HG02870 (cell line): Measurements from ENCODE around the gene GPR179.

Source experiments
- ATAC-seq: cut with Tn5 transposase; IDR thresholded peaks from one replicate; pipeline ENCODE4 v1.9.1; 2021; ENCODE audit warnings: mild to moderate bottlenecking, moderate library complexity; ENCODE audit not compliant: unreplicated experiment

GPR179 gene

DNA sequence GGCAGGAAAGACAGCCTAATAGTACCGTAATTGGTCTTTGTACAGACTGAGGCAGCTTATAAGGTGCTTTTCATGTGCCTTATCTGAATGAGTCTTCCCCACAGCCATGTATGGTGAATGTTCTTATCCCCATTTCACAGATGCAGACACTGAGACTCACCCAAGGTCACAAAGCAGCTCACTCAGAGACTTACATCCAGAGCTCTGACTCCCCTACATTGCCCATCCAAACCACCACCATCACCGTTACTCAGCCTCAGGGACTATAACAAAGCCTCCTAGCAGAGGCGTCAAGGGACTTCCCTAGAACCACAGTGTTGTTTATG is 627 bp upstream of the GPR179 start:
- no peak for ATAC-seq

DNA sequence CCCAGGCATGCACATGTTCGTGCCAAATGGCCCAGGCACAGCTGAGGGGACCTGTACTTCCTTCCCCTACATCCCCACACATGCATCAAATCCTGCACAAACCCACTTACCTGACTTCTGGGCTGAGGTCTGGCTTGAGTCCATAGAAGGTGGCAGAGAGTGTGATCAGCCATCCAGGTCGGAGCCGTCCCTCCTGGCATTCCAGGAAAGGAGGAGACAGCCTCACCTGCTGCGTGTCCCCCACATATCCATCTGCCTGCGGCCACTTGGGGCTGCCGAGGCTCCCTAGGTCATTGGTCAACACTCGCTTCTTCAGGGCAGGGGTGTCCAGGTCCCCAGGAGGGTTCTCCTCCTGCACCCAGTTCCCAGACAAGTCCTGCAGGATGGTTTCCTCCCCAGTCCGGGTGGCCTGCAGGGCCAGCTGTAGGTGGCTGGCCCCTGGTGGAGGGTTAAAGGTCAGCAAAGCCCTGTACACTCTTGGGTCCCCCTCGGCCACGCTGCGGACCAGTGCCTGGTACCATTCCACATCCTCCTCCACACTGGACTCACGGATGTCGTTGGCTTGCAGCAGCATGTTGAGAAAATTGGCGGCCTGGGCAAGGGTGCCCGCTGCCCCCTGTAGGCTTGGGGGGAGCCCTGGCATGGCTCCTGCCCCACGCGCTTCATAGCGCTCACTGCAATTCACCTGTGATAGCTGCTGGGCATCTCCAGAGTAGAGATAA is 709 bp downstream of the GPR179 start:
- no peak for ATAC-seq

DNA sequence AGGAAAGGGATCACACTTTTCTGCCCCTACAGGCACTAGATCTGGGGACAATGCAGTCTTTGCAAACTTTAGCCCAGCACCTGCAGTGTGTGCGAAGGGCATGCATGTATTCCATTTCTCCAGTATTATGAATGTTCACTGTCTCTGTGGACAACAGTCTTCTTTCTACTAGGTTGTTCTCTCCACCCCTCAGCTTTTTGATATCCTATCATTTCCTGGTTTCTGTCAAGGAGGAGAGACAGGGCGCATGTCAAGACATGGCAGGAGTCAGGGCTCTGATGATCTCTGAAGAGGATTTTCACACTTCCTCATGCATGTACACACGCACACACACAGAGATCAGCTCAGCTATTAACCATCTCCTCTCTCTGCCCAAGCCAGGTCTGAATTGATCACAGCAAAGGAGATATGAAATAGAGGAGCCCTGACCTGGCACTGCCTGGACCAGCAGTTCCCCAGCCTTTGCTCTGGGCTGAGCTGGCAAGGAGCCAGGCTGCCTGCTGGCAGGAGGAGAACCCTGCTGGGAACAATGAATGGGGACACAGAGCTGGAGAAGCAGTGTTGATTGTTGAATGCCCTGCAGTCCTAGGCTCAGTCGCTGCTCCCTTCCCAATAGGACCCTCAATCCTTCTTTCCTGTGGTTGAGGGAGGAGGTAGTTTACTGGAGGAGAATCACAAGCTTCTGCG is 2.6 kb downstream of the GPR179 start:
- no peak for ATAC-seq

DNA sequence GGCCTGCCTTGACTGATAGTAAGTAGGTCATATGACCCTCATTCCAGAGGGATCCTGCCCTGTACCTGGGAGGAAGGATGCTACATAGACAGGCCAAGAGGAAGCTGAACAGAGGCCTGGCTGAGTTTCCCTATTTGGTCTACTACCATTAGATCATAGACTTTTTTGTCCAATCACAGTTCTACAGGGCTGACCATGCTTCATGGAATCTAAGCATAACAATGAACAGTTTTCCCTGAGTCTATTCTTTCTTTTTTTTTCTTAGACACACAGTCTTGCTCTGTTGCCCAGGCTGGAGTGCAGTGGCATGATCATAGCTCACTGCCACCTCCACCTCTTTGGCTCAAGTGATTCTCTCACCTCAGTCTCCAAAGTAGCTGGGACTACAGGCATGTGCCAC is 3.9 kb downstream of the GPR179 start:
- ATAC-seq, result no peak

DNA sequence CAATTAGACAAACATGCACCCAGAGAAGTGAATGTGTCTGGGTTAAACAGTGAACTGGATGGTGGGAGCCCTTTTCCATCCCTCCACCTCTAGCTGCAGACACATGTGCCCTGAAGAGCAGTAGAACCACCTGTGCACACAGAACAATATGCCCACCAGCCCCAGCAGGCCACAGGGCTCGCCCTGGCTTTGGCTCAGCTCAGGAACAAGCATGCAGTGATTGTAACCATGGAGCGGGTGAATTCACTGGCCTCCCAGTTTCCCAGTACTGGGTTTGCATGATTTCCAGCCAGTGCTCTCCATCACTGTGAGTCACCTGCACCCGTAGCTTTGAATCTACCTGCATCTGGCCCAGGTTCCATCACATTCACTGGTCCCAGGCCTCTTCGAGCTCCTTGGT is 5.2 kb downstream of the GPR179 start:
- ATAC-seq, result no peak

DNA sequence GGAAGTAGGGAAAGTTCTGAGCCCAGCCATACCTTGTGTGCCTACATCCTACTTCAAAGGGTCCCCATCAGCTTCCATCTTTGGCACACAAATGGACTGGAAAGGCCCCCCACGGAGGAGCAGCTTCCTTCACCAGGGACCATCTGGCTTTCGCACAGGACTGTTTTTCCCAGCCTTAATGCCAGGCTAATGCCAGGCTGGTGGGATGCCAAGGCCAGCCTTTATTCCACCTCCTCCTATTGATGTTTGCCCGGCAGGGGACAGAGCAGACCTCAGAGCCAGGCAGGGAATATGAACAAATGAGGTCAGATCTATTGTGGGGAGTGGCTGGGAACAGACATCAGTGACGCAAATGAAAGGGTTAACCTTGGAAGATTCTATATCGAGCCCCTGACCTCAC is 5.7 kb downstream of the GPR179 start:
- no peak for ATAC-seq

DNA sequence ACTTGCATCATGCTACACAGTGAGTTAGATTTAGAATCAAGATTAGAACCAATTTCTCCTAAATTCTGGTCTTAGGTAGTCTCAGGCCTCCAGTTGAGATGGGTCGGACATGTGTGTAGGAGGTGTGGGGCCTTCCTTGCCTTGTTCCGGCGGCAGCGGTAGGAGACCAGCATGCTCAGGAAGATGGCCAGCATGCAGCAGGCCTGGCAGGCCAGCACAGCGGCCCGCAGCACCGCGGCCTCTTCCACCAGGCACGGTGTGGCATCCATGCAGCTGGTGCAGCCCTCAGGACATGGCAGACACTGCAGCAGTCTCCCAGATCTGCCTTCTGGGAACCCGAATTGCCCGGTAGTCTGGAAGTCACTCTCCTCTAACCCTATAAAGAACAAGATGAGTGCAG is 6.9 kb downstream of the GPR179 start:
- ATAC-seq, result no peak

DNA sequence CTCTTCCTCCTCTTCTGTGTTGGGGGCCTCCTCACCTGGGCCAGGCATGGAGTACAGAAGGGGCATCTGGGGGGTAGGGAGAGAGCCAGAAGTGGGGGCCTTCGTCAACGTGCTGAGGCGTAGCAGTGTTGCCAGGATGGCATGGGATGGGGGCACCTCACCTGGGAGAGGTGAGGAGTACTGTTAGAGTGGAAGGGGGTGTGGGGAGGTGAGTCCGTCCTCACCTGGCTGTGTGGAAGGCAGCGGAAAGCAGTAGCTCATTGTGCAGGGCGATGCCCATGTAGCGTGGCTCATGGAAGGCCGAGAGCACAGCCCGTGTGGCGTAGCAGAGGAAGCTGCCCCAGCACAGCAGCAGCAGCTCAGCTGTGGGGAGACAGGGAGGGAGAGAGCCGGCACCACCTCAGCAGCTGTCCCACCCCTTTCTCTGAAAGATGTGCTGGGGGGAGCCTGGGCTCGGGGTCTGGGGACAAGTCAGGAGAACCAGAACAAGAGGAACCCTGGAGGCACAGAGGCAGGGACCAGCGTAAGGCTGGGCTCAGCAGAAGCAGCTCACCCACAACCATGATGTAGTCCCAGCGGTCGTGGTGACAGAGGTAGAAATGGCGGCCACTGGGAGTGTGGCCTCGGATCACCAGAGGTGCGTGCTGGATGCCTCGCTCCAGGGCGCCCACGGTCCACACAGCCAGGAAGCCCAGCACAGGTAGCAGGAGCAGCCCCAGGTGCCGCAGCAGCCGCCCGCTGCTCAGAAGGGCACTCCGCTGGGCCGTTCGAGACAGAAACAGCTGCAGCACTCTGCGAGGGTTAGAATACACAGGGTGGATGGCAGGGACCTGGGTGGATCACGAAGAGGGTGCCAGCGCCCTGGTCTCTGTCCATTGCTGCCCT is 9.0 kb downstream of the GPR179 start:
- ATAC-seq, result no peak

DNA sequence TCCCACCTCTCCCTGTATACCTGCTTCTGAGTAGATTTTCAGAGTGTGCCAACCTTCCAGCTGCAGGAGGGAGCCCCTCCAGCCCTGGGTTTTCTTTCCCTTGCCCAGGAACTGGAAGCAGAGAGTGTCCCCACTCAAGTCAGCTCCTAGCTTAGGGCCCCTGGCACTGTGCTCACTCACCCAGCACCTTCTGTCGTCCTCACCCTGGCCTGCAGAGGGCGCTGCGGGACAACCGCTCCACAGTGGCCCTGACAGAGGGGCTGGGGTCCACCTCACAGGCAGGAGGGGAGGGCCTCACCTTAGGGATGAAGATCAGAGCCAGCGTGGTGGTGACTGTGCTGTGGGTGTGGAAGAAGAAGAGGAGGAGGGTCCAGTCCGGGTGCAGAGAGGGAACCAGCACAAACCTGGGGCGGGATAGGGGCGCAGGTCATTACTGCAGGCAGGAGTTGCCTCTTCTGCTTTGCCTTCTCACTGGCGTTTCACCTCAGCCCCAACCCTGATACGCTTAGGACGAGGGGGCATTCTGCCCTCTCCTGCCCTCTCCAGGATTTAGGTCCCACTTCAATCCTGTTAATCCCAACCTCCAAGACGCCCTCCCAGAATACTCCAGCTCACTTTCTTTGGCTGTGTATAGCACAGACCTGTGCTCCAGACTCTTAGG is 10.0 kb downstream of the GPR179 start:
- no peak for ATAC-seq

DNA sequence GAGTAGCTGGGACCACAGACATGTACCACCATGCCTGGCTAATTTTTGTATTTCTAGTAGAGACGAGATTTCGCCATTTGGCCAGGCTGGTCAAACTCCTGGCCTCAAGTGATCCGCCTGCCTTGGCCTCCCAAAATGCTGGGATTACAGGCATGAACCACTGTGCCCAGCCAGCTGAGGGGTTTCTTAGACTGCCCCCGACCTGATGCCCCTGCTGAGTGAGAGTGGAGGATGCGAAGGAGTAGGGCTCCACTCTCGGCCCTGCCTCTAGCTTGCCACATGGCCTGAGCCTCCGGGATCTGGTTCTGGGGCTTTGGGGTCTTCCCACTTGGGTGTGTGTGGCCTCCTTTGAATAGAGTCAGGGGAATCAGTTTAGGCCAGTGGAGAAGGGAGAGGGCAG is 11.0 kb downstream of the GPR179 start:
- ATAC-seq, result no peak

DNA sequence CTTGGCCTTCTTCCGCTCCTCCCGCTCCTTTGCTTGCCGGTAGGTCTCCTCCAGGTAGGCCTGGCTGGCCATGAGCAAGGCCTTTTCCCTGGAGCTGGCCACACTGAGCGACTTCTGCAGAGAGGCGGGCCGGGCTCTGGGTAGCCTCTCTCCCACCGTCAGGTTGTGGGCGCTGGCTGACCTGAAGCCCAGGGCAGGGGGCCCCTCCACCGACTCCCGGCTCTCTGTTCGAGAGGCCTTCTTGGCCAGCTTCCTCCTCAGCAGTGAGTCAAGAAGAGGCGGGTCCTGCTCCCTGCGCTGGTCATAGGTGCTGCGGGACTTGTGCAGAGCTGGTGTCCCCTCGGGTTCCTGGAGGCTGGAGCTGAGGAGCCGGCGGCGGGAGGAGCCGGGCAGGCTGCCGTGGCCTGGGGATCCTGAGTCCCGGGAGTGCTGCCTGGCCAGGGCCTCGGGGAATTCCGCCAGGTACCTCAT is 12.8 kb downstream of the GPR179 start:
- no peak for ATAC-seq

DNA sequence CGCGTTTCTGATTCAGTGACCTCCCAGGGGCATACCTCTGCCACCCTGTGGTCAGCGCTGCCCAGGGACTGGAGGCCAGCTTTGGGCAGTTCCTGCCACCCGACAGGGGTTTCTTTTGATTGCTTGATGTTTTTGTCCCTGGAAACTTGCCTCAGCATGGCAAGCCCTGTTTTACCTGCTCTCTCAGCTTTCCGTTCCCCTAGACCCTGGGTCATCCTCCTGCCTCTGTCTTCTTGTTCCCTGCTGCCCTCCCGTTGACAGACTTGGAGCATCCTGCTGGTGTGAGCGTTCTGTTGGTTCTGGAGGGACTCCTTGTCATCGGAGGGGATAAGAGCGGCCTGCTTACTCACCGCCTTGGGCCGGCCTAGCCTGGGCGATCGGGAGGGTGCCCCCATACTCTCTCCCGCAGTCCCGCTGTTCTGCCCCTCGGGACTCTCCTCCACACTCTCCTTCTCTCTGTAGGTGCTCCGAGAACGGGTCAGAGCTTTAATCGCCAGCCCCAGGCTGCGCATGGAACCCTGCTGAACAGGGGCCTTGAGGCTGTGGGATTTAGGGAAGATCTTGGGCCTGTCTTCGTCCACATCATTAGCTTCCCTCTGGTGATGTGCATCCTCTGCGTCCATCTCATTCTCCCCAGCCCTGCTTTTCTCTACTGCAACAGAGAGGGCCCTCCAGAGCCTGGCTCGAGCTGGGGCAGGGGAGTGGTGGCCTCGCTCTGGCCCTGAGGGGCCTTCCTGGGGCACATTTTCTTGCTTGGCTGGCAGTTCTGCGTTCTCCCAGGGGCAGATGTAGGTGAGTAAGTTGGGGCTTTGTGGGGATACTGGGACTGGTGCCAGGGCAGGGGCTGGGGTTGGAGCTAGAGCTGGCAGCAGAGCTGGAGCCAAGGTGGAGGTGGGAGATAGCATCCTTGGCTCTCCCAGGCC is 13.7 kb downstream of the GPR179 start:
- no peak for ATAC-seq

DNA sequence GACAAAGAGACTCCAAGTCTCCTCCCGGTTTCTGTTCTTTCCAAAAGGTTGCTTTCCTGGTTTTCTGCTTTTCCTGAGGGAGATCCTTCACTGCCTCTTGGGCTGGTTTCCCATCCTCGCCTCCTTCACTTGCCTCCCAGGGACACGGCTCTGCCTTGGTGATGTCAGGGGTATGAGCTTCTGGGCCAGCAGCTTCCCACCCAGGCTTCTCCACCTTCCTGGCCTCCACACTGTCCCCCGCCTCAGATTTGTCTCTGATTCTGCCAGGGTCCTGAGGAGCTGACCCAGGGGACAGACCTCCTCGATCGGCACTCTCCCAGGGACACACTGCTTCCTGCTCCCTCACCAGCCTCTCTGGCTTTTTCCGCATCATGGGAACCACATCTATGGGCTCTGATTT is 14.5 kb downstream of the GPR179 start:
- ATAC-seq, result no peak

DNA sequence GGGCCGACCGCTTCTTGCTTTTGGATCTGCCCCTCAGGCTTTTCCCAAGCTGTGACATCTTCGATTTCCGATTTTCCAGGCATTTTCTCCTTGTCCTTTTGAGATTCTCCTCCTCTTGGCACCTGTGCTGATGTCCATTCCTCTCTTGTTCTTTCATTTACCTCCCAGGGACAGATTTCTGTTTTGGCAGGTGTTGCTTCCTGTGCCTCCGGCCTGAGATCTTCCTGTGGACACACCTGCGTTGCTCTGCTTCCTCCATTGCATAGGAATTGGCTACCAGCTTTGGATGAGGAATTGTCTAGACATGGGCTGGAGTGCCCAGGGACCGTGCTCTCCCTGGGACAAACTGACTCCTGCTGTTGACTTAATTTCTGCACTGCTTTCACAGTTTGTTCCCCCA is 15.1 kb downstream of the GPR179 start:
- ATAC-seq, result no peak

DNA sequence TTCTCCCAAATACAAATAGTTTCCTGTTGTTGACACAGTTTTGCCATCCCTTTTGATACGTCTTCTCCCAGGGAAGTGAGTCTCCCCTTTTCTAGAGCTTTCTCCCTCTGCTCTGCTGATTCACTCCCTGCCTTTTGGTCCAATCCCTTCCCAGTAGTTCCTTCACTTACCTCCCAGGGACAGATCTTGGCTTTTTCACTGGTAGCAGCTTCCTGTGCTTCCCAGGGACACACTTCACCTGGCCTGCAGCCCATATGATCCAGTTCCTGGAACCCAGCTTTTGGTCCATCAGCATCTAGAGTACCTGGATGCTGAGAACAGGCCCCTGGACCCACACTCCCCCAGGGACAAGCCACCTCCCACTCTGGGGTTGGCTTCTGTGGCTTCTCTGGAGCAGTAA is 15.8 kb downstream of the GPR179 start:
- ATAC-seq, result no peak

DNA sequence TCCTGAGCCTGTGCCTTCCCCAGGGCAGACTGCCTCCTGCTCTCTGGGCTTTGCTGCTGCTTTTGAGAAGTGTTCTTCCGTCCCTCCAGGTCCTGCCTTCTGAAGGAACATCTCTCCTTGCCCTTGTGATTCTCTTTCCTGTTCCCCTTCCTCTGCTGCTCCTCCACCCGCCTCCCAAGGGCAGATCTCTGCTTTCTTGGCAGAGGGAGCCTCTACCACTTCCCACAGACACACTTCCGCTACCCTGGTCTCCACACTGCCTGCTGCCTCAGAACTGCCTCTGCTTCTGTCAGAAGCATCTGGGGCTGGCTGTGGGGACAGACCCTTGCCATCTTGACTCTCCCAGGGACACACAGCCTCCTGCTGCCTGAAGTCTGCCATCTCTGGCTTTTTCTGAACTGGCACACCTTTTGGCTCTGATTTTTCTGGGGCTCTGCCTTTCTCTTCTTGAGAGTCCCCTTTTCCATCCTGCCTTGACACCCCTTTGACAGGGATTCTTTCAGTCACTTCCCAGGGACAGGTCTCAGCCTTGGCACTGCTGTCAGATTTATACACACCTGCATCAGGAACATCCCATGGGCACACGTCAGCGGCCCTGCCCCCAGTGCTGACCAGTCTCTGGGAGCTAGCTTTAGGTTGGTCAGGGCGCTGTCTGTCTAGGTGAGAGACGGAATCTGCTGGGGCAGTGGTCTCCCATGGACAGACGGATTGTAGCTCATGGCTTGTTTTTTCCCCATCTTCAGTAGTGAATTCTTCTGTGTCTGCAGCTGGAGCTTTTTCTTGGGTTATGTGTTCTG is 16.6 kb downstream of the GPR179 start:
- no peak for ATAC-seq

DNA sequence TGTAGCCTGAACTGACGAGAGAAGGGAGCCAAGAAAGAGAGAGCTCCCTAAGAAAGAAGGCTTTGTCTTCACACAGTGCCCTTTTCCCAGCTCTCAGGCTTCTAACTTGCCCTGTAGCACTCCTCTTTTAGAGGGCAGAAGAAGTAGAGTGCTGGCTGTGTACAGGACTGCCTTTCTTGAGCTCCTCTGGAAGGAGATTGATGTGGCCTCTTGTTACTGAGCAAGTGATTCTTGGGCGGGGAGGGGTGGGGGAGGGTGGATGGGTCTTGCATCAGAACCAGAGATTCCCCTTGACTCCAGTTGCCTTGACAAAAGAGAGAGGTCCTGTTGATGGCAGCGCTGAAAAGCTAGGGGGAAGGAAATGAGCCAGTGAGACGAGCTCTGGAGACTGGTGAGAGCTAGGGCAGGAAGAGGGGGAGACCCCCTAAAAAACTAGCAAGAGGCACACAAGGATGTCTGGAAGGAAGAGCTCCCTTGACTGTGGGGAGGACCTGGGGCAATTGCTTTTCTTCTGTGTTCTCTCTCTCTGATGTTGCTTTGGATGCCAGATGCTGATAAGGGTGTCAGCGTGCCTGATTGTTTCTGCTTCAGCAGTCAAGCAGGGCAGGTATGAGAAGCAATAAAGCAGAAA is 18.4 kb downstream of the GPR179 start:
- ATAC-seq, result no peak

DNA sequence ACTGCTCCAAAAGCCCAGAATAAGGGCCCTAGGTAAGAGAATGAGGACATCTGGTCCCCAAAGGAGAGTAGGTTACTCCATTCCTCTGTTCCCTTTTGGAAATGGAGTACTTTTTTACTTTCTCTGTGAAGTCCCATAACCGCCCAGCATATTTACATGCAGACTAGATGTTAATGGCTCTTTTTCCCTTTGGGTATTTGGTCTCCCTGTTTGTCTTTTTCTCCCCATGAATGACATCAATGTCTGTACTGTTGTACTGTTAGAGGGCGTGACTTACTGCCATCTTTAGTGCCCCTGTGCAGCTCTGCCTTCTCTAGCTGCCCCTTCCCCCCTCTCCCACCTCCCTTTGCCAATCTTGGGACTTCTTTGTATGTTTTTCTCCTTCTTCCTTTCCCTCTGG is 19.0 kb downstream of the GPR179 start:
- ATAC-seq, result no peak

DNA sequence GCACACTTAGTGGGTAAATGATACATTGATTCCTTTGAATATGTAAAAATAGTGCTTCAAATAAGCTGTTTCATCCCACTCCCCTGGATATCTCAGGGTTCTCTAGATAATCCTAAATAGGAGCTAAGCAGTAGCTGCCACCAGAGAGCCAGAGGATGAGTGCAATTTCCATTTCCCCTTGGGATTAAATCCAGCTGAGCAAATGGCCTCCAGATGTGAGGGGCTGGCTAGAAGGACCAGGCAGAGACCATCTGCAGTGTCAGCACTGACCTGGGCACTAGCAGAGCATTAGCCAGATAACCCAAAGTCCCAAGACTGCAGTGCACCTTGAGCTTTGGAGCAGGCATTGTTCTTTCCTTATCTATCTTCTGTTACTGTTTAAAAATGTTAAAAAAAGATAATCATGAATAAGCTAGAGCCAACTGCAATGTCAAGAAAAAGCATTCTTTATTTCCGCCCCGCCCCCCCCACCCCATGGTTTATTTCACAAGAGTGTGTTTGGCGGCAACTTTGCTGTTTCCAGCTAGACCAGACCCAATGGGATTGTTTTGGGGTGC is 19.5 kb downstream of the GPR179 start:
- ATAC-seq, result no peak
